H1 (cell line): ENCODE measurements around the gene UBE2A. TPM values are rescaled to one million over a fixed set of nuclear protein-coding genes. Genes with fewer than 3 reads are reported as not detected.

ENCODE experiments used
- CBX8 ChIP-seq: fragments of 300-800, 300-1000 bp; sonication (generic); IDR thresholded peaks from 2 replicates; pipeline ENCODE4 v1.7.1; 2016; ENCODE audit warnings: low read depth, low read length, borderline replicate concordance
- CREB1 ChIP-seq: IDR thresholded peaks from 2 replicates; pipeline ENCODE4 v1.6.1; 2012; ENCODE audit warnings: inconsistent platforms
- EP300 ChIP-seq, 2 experiments: IDR thresholded peaks; 1 replicate in 1 of 2; 2 replicates in 1 of 2; pipeline ENCODE4 v1.6.1; 2011 to 2012; ENCODE audit warnings: low read depth in 2 of 2, low read length in 2 of 2, mild to moderate bottlenecking in 2 of 2, borderline replicate concordance in 1 of 2, inconsistent platforms in 1 of 2, moderate library complexity in 1 of 2
- FOSL1 ChIP-seq: IDR thresholded peaks from 2 replicates; pipeline ENCODE4 v1.6.1; 2011; ENCODE audit warnings: mild to moderate bottlenecking, low read depth, low read length, moderate library complexity; ENCODE audit not compliant: insufficient read depth
- MAFK ChIP-seq: IDR thresholded peaks from 2 replicates; pipeline ENCODE4 v1.6.1; 2012; ENCODE audit warnings: low read depth, mild to moderate bottlenecking, improper control_type of control experiment, low read length
- POLR2A ChIP-seq, 2 experiments: IDR thresholded peaks; 1 replicate in 1 of 2; 2 replicates in 1 of 2; pipeline ENCODE4 v1.6.1; 2011; ENCODE audit warnings: low read depth in 2 of 2, low read length in 2 of 2, mild to moderate bottlenecking in 2 of 2; ENCODE audit errors: control extremely low read depth in 1 of 2
- RXRA ChIP-seq: IDR thresholded peaks from 2 replicates; pipeline ENCODE4 v1.6.1; 2011; ENCODE audit warnings: low read depth, mild to moderate bottlenecking, low read length, moderate library complexity; ENCODE audit not compliant: insufficient read depth
- SP1 ChIP-seq: IDR thresholded peaks from 2 replicates; pipeline ENCODE4 v1.6.1; 2011; ENCODE audit warnings: low read depth, low read length
- SP4 ChIP-seq: IDR thresholded peaks from 2 replicates; pipeline ENCODE4 v1.6.1; 2012; ENCODE audit warnings: low read length, inconsistent platforms
- TAF1 ChIP-seq: IDR thresholded peaks from 2 replicates; pipeline ENCODE4 v1.6.1; 2011; ENCODE audit warnings: mild to moderate bottlenecking, low read depth, low read length
- TAF7 ChIP-seq: optimal IDR thresholded peaks from 2 replicates; pipeline ENCODE3; 2011; ENCODE audit warnings: low read depth, mild to moderate bottlenecking, inconsistent platforms, low read length, moderate library complexity, borderline replicate concordance
- TBP ChIP-seq: IDR thresholded peaks from 2 replicates; pipeline ENCODE4 v1.6.1; 2011; ENCODE audit warnings: low read depth, low read length, improper control_type of control experiment
- TEAD4 ChIP-seq: IDR thresholded peaks from 2 replicates; pipeline ENCODE4 v1.6.1; 2012; ENCODE audit warnings: low read depth, low read length, inconsistent platforms, mixed read lengths
- polyA plus RNA-seq, 7 experiments: library from polyadenylated mRNA; depleted of rRNA in 3 of 7; stranded (reverse) in 5 of 7; unstranded in 2 of 7; fragments of >200 nt in 5 of 7; fragments of 200-250 nt in 2 of 7; gene quantifications; 1 replicate in 5 of 7; 2 replicates in 1 of 7; 4 replicates in 1 of 7; pipeline versions ENCODE4 v1.2.1 to v1.2.3, GENCODE V29; 2011 to 2013; ENCODE audit warnings: missing spikeins in 2 of 7, mixed read lengths in 2 of 7
- total RNA-seq: library from RNA; stranded (reverse); fragmentation: NEBNext Ultra II Directional; extraction: Animal tissue kit (Norgen Biotek cat#: 25700); gene quantifications from 2 replicates; pipeline ENCODE4 v1.2.1, GENCODE V29; 2021
- TF ChIP-seq, protein P1 (sequence below), 3 experiments: IDR thresholded peaks; 1 replicate in 2 of 3; 2 replicates in 1 of 3; pipeline versions ENCODE4 v1.5.1 to v1.6.1; 2011; ENCODE audit warnings: low read length in 3 of 3, mild to moderate bottlenecking in 3 of 3, inconsistent platforms in 2 of 3, low read depth in 1 of 3, moderate library complexity in 1 of 3; ENCODE audit not compliant: insufficient read depth in 1 of 3; ENCODE audit errors: control extremely low read depth in 1 of 3

UBE2A gene
- total and polyA plus RNA-seq, 2 of the 8 experiments (the other 6 are each of a cell fraction or from before 2014, with no cell fraction given): 24.8 to 43.9 TPM

- TF ChIP-seq, protein P1, sequence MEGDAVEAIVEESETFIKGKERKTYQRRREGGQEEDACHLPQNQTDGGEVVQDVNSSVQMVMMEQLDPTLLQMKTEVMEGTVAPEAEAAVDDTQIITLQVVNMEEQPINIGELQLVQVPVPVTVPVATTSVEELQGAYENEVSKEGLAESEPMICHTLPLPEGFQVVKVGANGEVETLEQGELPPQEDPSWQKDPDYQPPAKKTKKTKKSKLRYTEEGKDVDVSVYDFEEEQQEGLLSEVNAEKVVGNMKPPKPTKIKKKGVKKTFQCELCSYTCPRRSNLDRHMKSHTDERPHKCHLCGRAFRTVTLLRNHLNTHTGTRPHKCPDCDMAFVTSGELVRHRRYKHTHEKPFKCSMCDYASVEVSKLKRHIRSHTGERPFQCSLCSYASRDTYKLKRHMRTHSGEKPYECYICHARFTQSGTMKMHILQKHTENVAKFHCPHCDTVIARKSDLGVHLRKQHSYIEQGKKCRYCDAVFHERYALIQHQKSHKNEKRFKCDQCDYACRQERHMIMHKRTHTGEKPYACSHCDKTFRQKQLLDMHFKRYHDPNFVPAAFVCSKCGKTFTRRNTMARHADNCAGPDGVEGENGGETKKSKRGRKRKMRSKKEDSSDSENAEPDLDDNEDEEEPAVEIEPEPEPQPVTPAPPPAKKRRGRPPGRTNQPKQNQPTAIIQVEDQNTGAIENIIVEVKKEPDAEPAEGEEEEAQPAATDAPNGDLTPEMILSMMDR (IDR thresholded peaks at IDR 0.05; ENCODE audit: control extremely low read depth in 1 of 3, insufficient read depth in 1 of 3, low read depth in 1 of 3, low read length in 3 of 3): peak; percentile 36 to 50 (median 39); a peak in 3 of 4 replicates
- no peak for TF ChIP-seq RXRA
- TF ChIP-seq TAF1: no peak
- no peak for TF ChIP-seq FOSL1
- no peak for TF ChIP-seq SP4
- TF ChIP-seq CREB1: no peak
- TF ChIP-seq POLR2A (IDR thresholded peaks at IDR 0.05; ENCODE audit: control extremely low read depth in 1 of 2, low read depth in 2 of 2, low read length in 2 of 2): no peak
- no peak for TF ChIP-seq CBX8
- no peak for TF ChIP-seq EP300 (IDR thresholded peaks at IDR 0.05; ENCODE audit: borderline replicate concordance in 1 of 2, low read depth in 2 of 2, low read length in 2 of 2)
- peak; percentile 25; the same call in 1 of the 2 replicates for TF ChIP-seq TEAD4
- TF ChIP-seq TAF7: no peak
- TF ChIP-seq SP1: no peak
- no peak for TF ChIP-seq MAFK
- TF ChIP-seq TBP: no peak
These were observed 34.5 kb upstream of the UBE2A start (continued) for GRCh38 chrX:119539872-119540271.
